Stimulated activated CD8-positive, alpha-beta memory T cell treated with anti-CD3 and anti-CD28 coated beads, Interleukin-7, amount 100 ng/mL, for 48 hours (primary cell): ENCODE data around the gene CEP78.
"Not testable (repeated sequence)": the region's sequence is repeated elsewhere in the genome, so short reads cannot be mapped to it uniquely, and the experiment has no call there.

Experiments used
- DNase-seq, 2 donors: peaks; one replicate each; pipeline ENCODE4 v3.0.0-alpha.2; 2020; ENCODE audit warnings: low read depth in 1 of 2; ENCODE audit errors: extremely low read depth in 1 of 2

The CEP78 gene

GRCh38 chr9:78235762-78236550 is at the start of gene CEP78:
Gene CEP78 (plus strand): TSS chr9:78236075. CDS start chr9:78236351, 276 bp downstream.
- DNase-seq, result peak; percentile 81 to 89

DNA sequence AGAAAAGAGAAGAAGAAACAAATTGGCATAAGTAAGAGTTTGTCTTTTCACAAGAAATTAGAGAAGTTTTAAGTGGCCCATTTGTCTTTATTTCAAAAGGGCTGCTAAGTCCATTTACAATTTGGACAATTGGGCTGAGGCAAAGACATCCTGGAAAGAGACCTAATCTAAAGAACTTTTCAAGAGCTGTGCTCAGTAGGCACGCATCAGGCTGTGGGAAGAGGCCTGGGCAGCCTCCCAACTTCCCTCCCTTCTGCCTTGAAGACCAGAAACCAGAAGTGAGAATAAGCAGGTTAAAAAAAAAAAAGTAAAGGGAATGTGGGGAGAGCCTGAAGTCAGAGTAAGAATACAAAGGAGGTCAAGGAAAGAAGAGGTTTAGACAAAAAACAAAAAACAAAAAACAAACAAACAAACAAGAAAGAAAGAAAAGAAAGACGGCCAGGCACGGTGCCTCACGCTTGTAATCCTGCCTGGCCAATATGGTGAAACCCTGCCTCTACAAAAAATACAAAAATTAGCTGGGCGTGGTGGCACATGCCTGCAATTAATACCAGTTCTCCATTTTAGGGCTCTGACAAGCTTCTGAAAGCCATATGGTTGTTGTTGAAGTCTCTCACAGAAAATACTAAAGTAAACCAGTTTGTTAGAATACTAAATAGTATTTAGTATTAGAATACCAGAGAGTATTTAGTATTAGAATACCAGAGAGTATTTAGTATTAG is 48.0 kb upstream of the CEP78 start:
- DNase-seq, result no peak

DNA sequence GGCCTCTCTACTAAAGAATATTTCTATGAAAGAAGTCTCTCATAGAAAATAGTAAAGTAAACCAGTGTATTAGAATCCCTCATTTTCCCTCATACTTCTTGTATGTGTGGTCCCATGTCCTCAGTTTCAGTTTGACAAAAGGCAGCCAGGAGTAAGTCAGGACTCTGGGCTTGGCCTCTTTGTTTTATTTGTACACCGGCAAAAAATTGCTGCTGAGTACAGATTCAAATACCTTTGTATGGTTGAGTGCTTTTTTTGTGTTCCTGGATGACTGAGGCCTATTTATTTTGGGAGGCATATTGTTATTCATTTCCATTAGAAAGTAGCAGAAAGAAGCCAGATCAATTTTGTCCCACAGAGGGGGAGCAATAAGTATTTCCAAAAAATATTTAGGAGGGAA is 47.3 kb upstream of the CEP78 start:
- no peak for DNase-seq

DNA sequence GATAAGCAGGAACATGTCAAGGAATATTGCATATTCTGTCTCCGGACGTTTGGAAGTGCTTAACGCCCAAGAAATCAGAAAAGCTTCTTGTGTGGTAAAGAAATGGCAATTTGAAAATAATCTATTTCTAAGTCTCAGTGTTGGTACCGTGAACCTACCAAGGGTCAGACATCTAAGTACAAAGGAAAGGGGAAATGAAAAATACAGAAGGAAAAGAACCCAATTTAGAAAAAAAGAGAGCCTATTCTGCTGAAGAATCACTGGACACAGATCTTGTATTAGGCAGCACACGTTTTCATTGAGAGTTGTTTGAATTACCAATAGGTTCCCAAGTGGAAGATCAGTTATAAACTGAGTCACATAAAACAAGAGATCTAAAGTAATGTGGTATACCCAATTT is 46.9 kb upstream of the CEP78 start:
- DNase-seq, result no peak

- DNase-seq, result no peak
Observed at GRCh38 chr9:78189461-78189860, 46.4 kb upstream of the CEP78 start.

DNA sequence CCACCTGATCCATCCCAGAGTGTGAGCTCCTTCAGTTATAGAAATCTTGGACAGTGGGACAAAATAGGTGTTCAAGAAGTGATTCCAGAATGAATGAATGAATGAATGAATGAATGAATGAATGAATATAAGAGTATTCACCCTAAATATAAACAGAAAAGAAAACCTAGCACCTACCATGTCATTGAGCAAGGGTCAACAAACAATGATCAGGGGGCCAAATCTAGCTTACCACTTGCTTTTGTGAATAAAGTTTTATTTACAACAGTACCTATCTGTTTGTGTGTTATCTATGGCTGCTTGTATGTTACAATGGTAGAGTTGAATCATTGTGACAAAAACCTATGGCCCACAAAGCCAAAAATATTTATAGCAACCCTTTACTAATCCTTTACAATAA is 43.9 kb upstream of the CEP78 start:
- DNase-seq, result no peak

GRCh38 chr9:78196258-78196657 is 39.6 kb upstream of the CEP78 start:
- no peak for DNase-seq

- peak; percentile 22 to 28 for DNase-seq
Observed at GRCh38 chr9:78201158-78201777, 34.6 kb upstream of the CEP78 start.

DNA sequence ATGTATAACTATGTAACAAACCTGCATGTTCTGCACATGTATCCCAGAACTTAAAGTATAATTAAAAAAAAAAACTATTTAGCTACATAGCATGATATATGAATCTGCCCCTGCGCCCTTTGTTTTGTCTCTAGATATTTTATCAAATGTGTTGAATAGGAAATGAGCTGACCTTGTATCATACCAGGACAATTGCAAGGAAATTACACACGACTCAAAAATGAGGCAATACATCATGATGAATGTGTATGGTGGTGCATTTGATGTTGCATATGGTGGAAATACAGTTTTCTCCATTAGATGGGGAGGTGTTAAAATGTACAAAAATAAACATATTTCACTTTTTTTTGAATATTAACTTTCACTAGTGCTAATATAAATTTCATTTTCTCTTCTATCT is 28.6 kb upstream of the CEP78 start:
- no peak for DNase-seq

DNA sequence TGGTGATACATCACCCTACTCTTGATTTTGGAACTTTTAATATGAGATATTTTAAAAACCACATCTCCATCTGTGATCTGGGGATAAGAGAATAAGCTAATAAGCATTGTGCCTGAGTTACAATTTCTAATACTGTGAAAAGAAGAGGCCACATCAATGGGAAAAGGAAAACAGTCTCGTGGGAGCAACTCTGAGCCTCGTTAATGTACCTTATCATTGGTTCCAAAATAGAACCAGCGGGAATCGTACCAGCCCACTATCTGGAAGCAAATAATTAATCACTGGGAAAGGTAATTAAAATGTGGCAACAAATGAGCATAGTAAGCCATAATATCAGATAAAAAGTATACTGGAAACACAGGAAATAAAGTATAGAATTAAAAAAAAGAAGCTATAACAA is 28.0 kb upstream of the CEP78 start:
- no peak for DNase-seq

DNA sequence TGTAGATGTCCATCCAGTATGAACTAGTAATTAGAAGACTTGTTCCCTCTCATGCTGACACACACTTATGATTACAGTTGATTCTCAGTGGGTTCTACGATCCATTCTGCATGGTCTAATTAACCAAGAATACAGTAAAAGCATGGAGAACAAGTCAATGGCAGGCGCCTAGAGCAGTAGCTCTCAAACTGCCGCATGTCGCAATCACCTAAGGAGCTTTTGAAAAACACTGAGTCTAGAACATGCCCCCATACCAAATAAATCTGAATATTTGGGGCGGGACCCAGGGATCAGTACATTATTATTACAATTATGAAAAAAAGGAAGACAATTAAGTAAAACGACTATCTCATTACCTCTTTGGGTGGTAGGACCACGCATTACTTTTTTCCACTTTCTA is 26.7 kb upstream of the CEP78 start:
- DNase-seq, result no peak

DNA sequence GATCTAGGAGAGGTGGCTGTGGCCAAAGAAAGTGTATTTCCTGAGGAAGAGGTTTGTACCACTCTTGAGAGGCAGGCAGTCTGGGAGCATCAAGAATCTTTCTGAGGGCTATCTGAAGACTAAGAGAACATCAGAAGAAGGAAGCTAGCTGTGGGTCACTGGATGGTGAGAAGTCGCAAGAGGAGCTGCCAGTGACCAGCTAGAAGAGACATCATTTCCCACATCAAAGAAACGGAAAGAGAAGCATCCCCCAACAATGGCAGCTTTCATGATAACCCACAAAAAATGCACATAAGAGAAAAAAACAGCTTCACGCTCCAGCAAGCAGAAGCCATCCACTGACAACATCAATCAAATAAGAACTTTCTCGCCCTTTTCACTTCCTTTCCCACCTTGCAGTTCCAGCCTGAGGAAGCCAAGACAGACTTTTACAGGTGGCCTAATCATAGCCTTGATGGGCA is 25.0 kb upstream of the CEP78 start:
- no peak for DNase-seq

DNA sequence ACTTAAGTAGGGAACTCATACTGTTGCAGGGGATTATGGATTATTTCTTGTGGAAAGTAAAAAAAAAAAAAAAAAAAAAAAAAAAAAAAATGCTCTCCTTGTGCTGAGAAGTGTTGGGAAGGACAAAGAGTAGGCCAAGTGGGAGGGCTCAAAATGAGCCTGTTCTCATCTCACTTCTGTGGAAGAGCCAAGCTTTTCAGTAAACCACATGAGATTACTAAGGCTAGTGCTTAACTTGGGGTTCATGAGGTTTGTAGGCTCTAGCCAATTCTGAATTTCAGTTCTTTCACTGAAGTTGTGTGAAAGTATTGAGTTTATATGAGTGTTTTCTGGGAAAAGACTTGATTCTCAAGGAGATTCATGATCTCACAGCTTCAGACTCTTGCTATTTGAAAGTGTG is 23.0 kb upstream of the CEP78 start:
- DNase-seq, result no peak

DNA sequence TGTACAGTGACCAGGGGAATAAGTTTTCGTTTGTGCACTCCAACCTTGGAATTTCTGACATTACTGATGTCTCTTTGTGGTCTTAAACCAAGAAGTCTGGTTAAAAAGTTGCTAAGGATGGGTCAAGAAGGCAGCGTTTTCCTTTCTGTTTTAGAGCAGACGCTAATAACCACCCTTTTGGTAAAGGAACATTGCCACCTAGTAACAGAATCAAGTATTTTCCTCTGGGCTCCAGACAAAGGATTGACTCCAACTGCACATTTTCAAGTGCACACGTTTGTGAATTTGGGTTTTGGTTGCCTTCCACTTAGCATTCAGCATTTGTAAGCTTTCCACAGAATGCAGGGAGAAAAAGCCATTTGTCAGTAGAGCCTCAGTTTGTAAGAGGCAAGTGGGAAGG is 22.2 kb upstream of the CEP78 start:
- DNase-seq, result no peak

- DNase-seq, result no peak
Observed at GRCh38 chr9:78214492-78214891, 21.4 kb upstream of the CEP78 start.

GRCh38 chr9:78215706-78216105 is 20.2 kb upstream of the CEP78 start:
- DNase-seq, result no peak

GRCh38 chr9:78218890-78219289 is 17.0 kb upstream of the CEP78 start:
- no peak for DNase-seq

DNA sequence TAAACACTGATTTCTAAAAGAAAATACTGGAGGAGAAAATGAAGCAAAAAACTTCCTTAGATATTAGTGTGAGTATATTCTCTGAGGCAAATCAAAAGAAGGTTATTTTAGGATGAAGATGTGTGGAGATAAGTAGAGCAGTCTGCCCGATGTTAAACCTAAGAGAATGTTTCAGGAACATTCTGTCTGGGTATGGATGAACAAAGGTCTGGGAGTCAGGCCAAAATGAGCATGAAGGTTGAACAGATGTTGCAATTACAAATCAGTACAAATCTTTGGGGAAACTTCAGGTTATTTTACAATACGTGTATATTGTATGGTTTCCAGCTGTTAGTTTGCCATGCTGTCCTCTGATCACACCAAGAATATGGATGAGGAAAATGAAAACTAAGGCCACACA is 14.4 kb upstream of the CEP78 start:
- no peak for DNase-seq

- DNase-seq, result not testable (repeated sequence)
Observed at GRCh38 chr9:78221841-78222240, 14.0 kb upstream of the CEP78 start.

DNA sequence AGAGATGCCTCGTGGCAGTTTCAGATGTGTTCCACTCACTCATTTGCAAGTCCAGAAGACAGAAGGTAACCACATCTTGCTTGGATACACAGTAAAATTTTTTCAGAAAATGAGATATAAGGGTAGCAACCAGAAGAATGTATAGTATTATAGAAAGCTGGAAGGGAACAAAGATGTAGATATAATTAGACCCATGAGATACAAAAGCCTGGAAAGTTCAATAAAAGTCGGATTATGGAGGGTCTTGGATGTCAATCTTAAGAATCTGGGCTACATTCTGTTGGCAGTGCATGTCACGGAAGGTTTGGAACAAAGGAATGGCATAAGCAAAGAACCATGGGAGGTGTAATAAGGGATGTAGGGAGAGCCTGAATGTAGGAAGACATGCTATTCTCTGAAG is 5.1 kb upstream of the CEP78 start:
- DNase-seq, result no peak

DNA sequence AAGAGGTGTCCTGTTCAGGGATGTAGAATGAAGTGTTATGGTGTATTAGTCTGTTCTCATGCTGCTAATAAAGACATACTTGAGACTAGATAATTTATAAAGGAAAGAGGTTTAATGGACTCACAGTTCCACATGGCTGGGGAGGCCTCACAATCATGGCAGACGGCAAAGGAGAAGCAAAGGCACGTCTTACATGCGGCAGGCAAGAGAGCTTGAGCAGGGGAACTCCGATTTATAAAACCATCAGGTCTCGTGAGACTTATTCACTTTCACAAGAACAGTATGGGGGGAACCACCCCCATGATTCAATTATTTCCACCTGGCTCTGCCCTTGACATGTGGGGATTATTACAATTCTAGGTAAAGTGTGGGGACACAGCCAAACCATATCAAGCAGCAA is 3.4 kb upstream of the CEP78 start:
- not testable (repeated sequence) for DNase-seq

GRCh38 chr9:78234810-78235209 is 1.1 kb upstream of the CEP78 start:
- no peak for DNase-seq
